HepG2 (cell line): ENCODE measurements around the gene IFIH1. TPM values are rescaled to one million over a fixed set of nuclear protein-coding genes. Genes with fewer than 3 reads are reported as not detected.

Experiments used
- ELK4 ChIP-seq: sonication (generic); formaldehyde crosslinking; IDR thresholded peaks from 2 replicates; pipeline ENCODE4 v1.9.0; 2021; ENCODE audit warnings: missing genetic modification reagents, borderline replicate concordance
- GLI4 ChIP-seq: sonication (generic); formaldehyde crosslinking; IDR thresholded peaks from 2 replicates; pipeline ENCODE4 v1.5.1; 2020; ENCODE audit warnings: missing genetic modification reagents, mild to moderate bottlenecking, moderate library complexity, borderline replicate concordance
- GLMP ChIP-seq: sonication (generic); formaldehyde crosslinking; IDR thresholded peaks from 2 replicates; pipeline ENCODE4 v1.9.0; 2021; ENCODE audit warnings: missing genetic modification reagents, mild to moderate bottlenecking, borderline replicate concordance
- HNRNPL ChIP-seq: fragments of 200-400 bp; formaldehyde crosslinking; IDR thresholded peaks from 2 replicates; pipeline ENCODE4 v1.6.1; 2017; ENCODE audit warnings: mild to moderate bottlenecking, low read depth, low read length
- MAFG ChIP-seq: sonication (generic); formaldehyde crosslinking; IDR thresholded peaks from 2 replicates; pipeline ENCODE4 v1.5.1; 2020; ENCODE audit warnings: mild to moderate bottlenecking, missing genetic modification reagents
- RARA ChIP-seq: IDR thresholded peaks from 2 replicates; pipeline ENCODE4 v1.6.1; 2016; ENCODE audit warnings: missing genetic modification reagents, missing compliant biosample characterization
- RBFOX2 ChIP-seq: fragments of 200-400 bp; formaldehyde crosslinking; IDR thresholded peaks from 2 replicates; pipeline ENCODE4 v1.6.1; 2017; ENCODE audit warnings: low read depth, mild to moderate bottlenecking, low read length
- SOX13 ChIP-seq, 3 experiments: fragments of 450-650 bp in 1 of 3; sonication (generic) in 1 of 3; formaldehyde crosslinking in 1 of 3; IDR thresholded peaks in 2 of 3; conservative IDR thresholded peaks in 1 of 3; 2 replicates each; pipeline versions ENCODE4 v1.5.0 to v1.6.1; 2016 to 2020; ENCODE audit warnings: antibody characterized with exemption in 1 of 3, mild to moderate bottlenecking in 1 of 3, missing compliant biosample characterization in 1 of 3, missing genetic modification reagents in 1 of 3, moderate library complexity in 1 of 3
- TMF1 ChIP-seq: sonication (generic); formaldehyde crosslinking; IDR thresholded peaks from 2 replicates; pipeline ENCODE4 v1.8.1; 2022; ENCODE audit warnings: low read depth, missing genetic modification reagents
- ZBTB26 ChIP-seq: IDR thresholded peaks from 2 replicates; pipeline ENCODE4 v1.6.1; 2016; ENCODE audit warnings: missing compliant biosample characterization, missing genetic modification reagents, borderline replicate concordance
- ZEB1 ChIP-seq: IDR thresholded peaks from 2 replicates; pipeline ENCODE4 v1.6.1; 2012; ENCODE audit warnings: mild to moderate bottlenecking, low read depth, inconsistent platforms; ENCODE audit not compliant: insufficient replicate concordance
- ZKSCAN1 ChIP-seq: fragments of 150-350 bp; IDR thresholded peaks from 2 replicates; pipeline ENCODE4 v1.6.1; 2014; ENCODE audit warnings: low read length
- ZNF512B ChIP-seq: sonication (generic); formaldehyde crosslinking; IDR thresholded peaks from 2 replicates; pipeline ENCODE4 v1.5.1; 2020; ENCODE audit warnings: missing genetic modification reagents, mild to moderate bottlenecking, borderline replicate concordance
- ZNF549 ChIP-seq: sonication (generic); formaldehyde crosslinking; IDR thresholded peaks from 2 replicates; pipeline ENCODE4 v1.5.0; 2020; ENCODE audit warnings: missing genetic modification reagents
- ZNF576 ChIP-seq: sonication (generic); formaldehyde crosslinking; IDR thresholded peaks from 2 replicates; pipeline ENCODE4 v1.4.0; 2020; ENCODE audit warnings: mild to moderate bottlenecking, missing genetic modification reagents
- ZNF670 ChIP-seq: sonication (generic); formaldehyde crosslinking; IDR thresholded peaks from 2 replicates; pipeline ENCODE4 v1.8.0; 2022; ENCODE audit warnings: mild to moderate bottlenecking, missing genetic modification reagents, borderline replicate concordance
- ZXDC ChIP-seq: sonication (generic); formaldehyde crosslinking; IDR thresholded peaks from 2 replicates; pipeline ENCODE4 v1.5.0; 2020; ENCODE audit warnings: mild to moderate bottlenecking, missing genetic modification reagents
- polyA plus RNA-seq, 8 experiments: library from polyadenylated mRNA; depleted of rRNA in 3 of 8; stranded (reverse) in 7 of 8; unstranded in 1 of 8; fragments of >200 nt; fragmentation: Illumina TruSeq in 4 of 8; extraction: Trizol in 4 of 8; gene quantifications; 2 replicates each; pipeline versions ENCODE4 v1.2.1 to v1.2.3, GENCODE V29; 2011 to 2016; ENCODE audit warnings: low read depth in 4 of 8, missing spikeins in 1 of 8, mixed read lengths in 1 of 8; ENCODE audit not compliant: insufficient read depth in 1 of 8
- total RNA-seq, 5 experiments: library from RNA; depleted of rRNA; stranded (reverse); fragments of >200 nt; fragmentation: Illumina TruSeq; extraction: Trizol; gene quantifications; 2 replicates each; pipeline ENCODE4 v1.2.3, GENCODE V29; 2016; ENCODE audit warnings: low read depth in 1 of 5

Gene IFIH1
- total and polyA plus RNA-seq, 2 of the 13 experiments (the other 11 are each of a cell fraction or from before 2014, with no cell fraction given) = 1.5 to 11.5 TPM

GRCh38 chr2:162318328-162319180 is at the start of gene IFIH1 (continued):
- no peak for TF ChIP-seq RARA (CRISPR knock-in tag)
- peak; percentile 58 for TF ChIP-seq ZNF670 (CRISPR knock-in tag)
- TF ChIP-seq ZBTB26 (CRISPR knock-in tag) = no peak
- TF ChIP-seq TMF1 (CRISPR knock-in tag) = no peak
- TF ChIP-seq MAFG (CRISPR knock-in tag) = no peak
- no peak for TF ChIP-seq ZKSCAN1
- TF ChIP-seq ZNF512B (CRISPR knock-in tag) = 0 out of 2 replicates have a peak, but pooled peaks have one; percentile 54
- TF ChIP-seq RBFOX2 = peak; percentile 70; the same call in 1 of the 2 replicates
- 0 out of 2 replicates have a peak, but pooled peaks have one; percentile 15 for TF ChIP-seq ZXDC (CRISPR knock-in tag)
- no peak for TF ChIP-seq GLMP
- no peak for TF ChIP-seq SOX13 (IDR thresholded peaks at IDR 0.05)
- no peak; a peak in 2 of 4 replicates for TF ChIP-seq SOX13 (CRISPR knock-in tag; conservative IDR thresholded peaks at IDR 0.05 in 1 of 2, IDR thresholded peaks at IDR 0.05 in 1 of 2)
- no peak for TF ChIP-seq ELK4 (CRISPR knock-in tag)
- no peak for TF ChIP-seq ZNF549 (CRISPR knock-in tag)
- TF ChIP-seq ZNF576 = no peak
- peak; percentile 94 for TF ChIP-seq ZEB1
- no peak for TF ChIP-seq HNRNPL
- TF ChIP-seq GLI4 (CRISPR knock-in tag) = no peak
